Activated naive CD4-positive, alpha-beta T cell treated with Interleukin-2 at 50 U/mL for 16 hours (primary cell): Measurements from ENCODE around the gene ARTN.

ENCODE experiments used
- DNase-seq: peaks from one replicate; pipeline ENCODE4 v3.0.0-alpha.2; 2020

The ARTN gene

DNA sequence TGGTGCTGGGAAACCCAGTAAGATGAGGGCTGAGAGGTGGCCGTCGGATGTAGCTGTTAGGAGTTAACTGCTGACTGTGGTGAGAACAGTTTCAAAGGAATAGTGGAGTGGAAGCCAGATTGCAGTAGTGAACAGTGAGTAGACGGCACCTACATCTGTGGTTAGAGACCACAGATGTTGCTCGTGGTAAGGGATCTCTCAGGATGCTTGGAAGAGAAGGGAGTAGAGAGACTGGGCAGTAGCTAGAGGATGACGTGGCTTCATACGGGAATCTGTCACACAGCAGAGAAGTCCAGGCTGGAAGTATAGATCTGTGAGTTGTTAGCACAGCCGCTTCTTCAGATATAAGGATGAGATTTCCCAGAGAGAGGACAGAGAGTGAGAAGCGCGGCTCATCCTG lies 7.8 kb upstream of the ARTN start:
- DNase-seq, result no peak

GRCh38 chr1:43930168-43930948 lies 3.2 kb upstream of the ARTN start:
- no peak for DNase-seq

DNA sequence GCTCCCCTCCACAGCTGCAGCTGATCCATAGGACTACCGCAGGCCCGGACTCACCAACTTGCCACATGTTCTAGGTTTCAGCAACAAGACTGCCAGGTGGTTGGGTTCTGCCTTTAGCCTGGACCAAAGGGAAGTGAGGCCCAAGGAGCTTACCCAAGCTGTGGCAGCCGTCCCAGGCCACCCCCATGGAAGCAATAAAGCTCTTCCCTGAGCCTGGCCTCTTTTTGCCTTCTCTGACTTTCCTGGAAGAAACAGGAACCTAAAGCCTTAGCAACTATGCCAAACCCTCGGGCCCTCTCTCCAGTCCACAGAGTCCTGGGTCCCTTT lies 2.7 kb upstream of the ARTN start:
- DNase-seq, result no peak

DNA sequence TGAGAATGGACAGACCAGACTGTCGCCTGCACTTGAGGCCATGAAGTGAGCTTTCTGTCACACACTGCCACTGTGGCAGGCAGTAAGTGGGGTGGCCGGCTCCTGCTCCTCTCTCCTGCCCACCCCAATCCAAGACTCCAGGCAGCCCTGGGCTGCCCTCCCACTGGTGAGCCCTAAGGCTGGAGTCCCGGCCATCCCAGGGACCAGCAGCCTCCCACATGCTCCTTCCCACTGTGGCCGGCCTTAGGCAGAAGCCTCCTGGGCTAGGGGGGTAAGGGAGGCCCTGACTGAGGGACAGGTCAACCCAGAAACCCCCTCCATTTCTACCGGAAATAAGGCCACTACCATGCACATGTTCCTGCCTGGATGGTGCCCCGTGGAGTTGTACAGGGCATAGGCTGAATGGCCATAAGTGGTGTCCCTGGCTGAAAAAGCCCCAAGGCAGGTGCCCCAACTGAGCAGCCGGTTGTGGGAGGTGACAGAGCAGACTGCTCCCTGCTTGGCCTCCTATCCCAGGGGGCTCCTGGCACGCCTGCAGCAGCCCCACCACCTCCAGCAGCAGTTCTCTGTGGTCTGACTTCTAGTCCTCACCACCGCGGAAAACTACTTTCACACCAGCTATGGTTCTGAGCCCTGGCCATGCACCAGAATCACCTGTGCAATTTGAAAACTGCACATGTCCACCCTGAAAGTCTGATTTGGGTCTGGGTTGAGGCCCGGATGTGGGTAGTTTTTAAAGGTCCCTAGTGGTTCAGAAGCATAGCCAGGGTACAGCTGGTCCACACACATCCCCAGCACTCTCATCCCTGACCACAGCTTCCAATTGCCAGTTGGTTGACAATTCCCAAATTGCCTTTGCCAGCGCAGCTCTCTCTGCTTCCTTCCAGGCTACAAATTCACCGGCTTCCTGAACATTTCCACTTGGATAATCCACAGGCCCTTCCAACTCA lies 1.6 kb upstream of the ARTN start:
- no peak for DNase-seq

DNA sequence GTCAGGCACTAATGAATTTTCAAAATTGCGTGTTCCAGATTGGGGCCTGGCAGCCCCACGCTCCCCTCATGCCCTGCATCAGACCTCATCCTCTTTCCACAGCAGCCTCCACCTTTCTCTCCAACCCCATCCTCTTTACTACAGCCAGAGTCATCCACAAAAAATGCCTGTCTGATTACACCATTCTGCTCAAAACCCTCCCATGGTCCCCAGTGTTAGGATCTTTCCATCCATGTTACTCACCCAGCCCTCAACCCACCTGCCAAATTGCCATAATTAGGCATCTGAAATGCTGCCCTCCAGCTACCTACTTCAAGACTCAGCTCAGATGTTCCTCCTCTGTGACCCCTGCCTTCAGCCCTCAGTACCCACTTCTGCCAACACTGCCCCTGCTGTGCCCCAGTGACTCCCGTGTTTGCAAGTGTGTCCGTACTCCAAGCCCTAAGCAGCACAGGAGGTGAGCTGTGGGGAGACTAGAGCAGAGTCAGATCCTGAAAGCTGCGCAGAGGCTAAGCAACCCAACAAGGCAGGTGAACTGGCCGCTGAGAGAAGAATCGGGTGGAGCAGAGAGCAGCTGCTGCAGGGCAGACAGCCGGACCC lies 715 bp upstream of the ARTN start:
- DNase-seq, result no peak

GRCh38 chr1:43934101-43934985 lies 742 bp downstream of the ARTN start:
- peak; percentile 55 for DNase-seq

DNA sequence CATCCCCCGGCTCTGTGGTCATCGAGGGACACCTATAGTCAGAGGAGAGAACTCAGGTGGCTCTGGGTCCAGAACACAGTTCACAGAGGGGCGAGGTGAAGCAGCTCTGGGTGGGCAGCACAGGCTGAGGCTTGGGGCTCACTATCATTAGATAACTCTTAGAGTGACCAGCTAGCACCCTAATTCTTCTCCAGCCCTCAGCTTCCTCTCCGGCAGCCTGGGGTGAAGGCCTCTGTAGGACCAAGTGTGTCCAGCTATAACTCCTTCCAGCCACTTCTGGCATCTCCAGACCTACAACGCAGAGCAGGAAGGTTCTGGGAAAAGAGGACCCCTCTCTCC lies 1.4 kb downstream of the ARTN start:
- DNase-seq, result no peak

DNA sequence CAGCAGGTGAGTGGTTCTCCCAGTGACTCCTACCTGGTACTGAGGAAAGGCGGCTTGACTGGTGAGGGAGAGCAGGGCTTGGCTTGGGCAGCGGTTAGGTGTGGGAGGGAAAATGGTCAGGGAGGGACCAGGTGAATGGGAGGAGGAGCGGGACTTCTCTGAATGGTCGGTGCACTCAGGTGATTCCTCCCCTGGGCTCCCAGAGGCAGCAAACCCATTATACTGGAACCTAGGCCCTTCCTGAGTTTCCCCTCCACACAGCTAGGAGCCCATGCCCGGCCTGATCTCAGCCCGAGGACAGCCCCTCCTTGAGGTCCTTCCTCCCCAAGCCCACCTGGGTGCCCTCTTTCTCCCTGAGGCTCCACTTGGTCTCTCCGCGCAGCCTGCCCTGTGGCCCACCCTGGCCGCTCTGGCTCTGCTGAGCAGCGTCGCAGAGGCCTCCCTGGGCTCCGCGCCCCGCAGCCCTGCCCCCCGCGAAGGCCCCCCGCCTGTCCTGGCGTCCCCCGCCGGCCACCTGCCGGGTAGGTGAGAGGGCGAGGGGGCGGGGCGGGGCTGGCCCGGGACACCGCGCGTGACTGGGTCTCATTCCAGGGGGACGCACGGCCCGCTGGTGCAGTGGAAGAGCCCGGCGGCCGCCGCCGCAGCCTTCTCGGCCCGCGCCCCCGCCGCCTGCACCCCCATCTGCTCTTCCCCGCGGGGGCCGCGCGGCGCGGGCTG lies 2.3 kb downstream of the ARTN start:
- DNase-seq, result no peak

GRCh38 chr1:43936431-43937151 lies 3.0 kb downstream of the ARTN start:
- no peak for DNase-seq

- DNase-seq, result no peak
These were observed 3.7 kb downstream of the ARTN start for GRCh38 chr1:43937179-43937865.

DNA sequence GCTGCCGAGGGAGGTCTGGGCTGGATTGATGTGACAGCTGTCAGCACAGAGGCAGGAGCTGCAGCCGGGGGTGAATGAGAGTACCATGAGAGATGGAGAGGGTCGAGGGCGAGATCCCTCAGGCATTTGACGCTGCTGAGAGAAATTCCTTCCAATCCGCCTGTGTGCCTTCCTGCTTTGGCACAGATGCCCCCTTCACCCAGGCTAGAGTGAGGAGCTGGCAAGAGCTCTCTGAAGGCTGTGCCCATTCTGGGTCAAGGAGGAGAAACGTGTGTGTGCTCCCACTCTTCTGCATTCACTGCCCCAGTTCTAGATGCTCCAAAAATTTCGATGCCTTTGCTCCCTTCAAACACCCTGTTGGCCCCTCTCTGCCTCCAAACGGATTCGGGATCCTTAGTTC lies 4.8 kb downstream of the ARTN start:
- DNase-seq, result no peak

GRCh38 chr1:43938892-43939587 lies 5.4 kb downstream of the ARTN start:
- no peak for DNase-seq

DNA sequence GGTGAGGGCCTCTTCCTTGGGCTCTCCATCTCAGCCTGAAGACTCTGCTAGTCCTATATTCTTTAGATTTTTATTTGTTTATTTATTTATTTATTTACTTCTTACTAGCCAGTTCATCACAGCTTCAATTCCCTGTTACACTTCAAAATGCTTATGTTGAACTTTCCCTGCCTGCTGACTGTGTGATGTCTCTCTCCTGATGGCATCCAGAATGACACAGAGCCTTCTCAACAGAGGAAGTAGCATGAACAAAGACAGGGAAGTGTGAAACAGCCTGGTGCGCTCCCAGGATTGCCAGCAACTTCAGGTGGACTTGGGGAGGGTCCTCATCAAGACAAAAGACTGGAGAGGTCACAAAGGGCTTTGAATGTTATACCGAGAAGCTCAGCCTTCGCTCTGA lies 8.8 kb downstream of the ARTN start:
- no peak for DNase-seq

- DNase-seq, result no peak
These were observed 11.3 kb downstream of the ARTN start for GRCh38 chr1:43944860-43945259.

GRCh38 chr1:43945674-43946235 lies 12.2 kb downstream of the ARTN start:
- no peak for DNase-seq

- DNase-seq, result peak; percentile 97
These were observed 12.8 kb downstream of the ARTN start, which contains the start of gene IPO13 for GRCh38 chr1:43946236-43947060. TSS of gene IPO13 (plus strand) at chr1:43946950. CDS start at chr1:43947601, 651 bp downstream.

- DNase-seq, result no peak
These were observed 13.7 kb downstream of the ARTN start for GRCh38 chr1:43947061-43947873.

DNA sequence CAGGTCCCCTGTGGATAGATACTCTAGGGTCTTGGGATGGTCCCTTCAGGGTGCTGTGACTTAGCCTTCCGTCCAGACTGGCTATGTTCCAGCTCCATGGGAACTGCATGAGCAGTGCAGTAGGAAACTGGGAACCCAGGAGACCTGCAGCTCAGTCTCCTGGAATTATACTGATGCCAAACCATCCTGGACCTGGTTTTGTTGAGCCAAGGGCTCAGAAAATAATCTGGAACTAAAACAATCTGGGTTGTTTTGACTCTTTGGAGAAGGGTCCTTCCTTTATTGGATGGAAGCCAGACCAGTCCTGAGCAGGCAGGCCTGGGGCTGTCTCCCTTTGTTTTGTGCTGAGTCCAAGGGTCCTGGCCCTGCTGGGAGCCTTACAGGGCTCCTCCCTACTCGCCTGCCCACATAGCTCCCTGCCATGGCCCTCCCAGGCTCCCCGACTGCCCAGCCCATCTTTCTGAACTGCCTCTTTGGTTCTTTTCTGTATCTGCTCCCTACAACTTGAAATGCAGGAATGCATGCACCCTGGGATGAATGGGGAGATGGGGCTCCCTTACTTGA lies 14.4 kb downstream of the ARTN start:
- no peak for DNase-seq
